ENCODE results near the gene JADE2.

DNA sequence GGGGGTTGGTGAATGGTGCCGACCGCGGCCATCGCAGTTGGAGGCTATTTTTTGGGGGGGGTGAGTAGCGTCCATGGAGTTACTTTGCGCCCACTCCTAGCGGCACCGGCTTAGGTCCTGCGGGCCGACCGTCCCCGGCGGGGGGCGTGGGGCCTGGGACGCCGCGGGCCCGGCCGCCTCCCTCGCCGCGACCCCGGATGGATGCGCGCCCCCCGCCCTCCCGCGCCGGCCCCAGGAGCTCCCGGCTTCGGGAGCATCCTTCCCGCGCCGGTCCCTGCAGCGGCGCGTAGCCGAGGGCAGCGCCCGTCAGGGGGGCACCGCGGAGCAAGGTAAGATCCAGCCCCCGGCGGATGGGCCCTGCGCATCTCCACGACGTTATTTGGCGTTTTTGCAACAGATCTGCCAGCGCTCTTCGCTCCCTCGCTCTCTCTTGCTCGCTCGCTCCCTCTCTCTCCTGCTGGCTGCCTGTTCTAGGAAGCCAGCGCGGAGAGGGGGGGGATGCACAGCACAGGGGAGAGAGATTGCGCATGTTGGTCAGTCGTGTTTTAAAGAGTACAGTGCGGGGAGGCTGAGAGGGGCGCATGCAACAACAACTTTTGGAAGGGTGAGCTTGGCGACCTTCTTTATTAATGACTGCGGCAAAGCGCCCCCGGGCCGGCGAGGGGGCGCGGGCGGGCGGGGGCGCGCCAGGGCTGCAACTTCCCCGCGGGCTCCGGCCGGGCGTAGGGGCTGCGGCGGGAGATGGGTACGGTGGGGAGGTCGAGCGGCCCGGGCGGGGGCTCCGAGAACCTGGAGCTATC lies 413 bp downstream of the JADE2 start:
- TF ChIP-seq, protein P1, sequence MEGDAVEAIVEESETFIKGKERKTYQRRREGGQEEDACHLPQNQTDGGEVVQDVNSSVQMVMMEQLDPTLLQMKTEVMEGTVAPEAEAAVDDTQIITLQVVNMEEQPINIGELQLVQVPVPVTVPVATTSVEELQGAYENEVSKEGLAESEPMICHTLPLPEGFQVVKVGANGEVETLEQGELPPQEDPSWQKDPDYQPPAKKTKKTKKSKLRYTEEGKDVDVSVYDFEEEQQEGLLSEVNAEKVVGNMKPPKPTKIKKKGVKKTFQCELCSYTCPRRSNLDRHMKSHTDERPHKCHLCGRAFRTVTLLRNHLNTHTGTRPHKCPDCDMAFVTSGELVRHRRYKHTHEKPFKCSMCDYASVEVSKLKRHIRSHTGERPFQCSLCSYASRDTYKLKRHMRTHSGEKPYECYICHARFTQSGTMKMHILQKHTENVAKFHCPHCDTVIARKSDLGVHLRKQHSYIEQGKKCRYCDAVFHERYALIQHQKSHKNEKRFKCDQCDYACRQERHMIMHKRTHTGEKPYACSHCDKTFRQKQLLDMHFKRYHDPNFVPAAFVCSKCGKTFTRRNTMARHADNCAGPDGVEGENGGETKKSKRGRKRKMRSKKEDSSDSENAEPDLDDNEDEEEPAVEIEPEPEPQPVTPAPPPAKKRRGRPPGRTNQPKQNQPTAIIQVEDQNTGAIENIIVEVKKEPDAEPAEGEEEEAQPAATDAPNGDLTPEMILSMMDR (IDR thresholded peaks at IDR 0.05) = peak in 1 of 6 experiments; percentile 7
- TF ChIP-seq POLR2A (IDR thresholded peaks at IDR 0.05) = peak; percentile 21 to 80
